A673 (cell line): Measurements from ENCODE around the gene NIP7. TPM values are rescaled to one million over a fixed set of nuclear protein-coding genes. Genes with fewer than 3 reads are reported as not detected.
"Not testable (repeated sequence)": the region's sequence is repeated elsewhere in the genome, so short reads cannot be mapped to it uniquely, and the experiment has no call there.

ENCODE experiments used
- BruUV-seq: library from RNA; stranded (reverse); fragments of 400-500 nt; replicated peaks from 2 replicates; lab custom pipeline; 2021; lab: Mats Ljungman, UMichigan
- CTCF ChIA-PET: fragments of 300-600 bp; sonication (Branson Sonifier 250); formaldehyde crosslinking; loops from one replicate; lab custom pipeline; 2022; ENCODE audit warnings: antibody characterized with exemption; lab: Charles Lee
- POLR2A ChIA-PET: fragments of 300-600 bp; sonication (Branson Sonifier 250); formaldehyde crosslinking; loops from one replicate; lab custom pipeline; 2022; ENCODE audit warnings: antibody characterized with exemption; ENCODE audit not compliant: low non-redundant PET; lab: Charles Lee
- DNase-seq: peaks from one replicate; pipeline ENCODE4 v3.0.0-alpha.2; 2015; ENCODE audit warnings: low spot score
- H3K27ac ChIP-seq: fragments of 200-600 bp; sonication (generic); 2 replicates; pipeline ENCODE4 v1.5.1; 2016; ENCODE audit warnings: mixed run types, low read depth, mild to moderate bottlenecking, mixed read lengths, antibody characterized with exemption, low read length; ENCODE audit not compliant: poor library complexity, severe bottlenecking
- H3K27me3 ChIP-seq: fragments of 200-600 bp; sonication (generic); replicated peaks from 2 replicates; pipeline ENCODE4 v1.6.1; 2017; ENCODE audit warnings: mixed run types, low read depth, mild to moderate bottlenecking, mixed read lengths, antibody characterized with exemption, low read length; ENCODE audit not compliant: insufficient read depth, poor library complexity
- H3K36me3 ChIP-seq: fragments of 200-600 bp; sonication (generic); 2 replicates; pipeline ENCODE4 v1.6.1; 2016; ENCODE audit warnings: mixed run types, mild to moderate bottlenecking, mixed read lengths, antibody characterized with exemption, low read length; ENCODE audit not compliant: insufficient read depth, poor library complexity, severe bottlenecking
- H3K4me1 ChIP-seq: fragments of 200-600 bp; sonication (generic); 2 replicates; pipeline ENCODE4 v1.6.1; 2017; ENCODE audit warnings: mixed run types, mild to moderate bottlenecking, mixed read lengths, antibody characterized with exemption, low read length; ENCODE audit not compliant: insufficient read depth, poor library complexity, severe bottlenecking
- H3K4me3 ChIP-seq: fragments of 200-600 bp; sonication (generic); 2 replicates; pipeline ENCODE4 v1.5.1; 2016; ENCODE audit warnings: low read depth, mixed run types, mild to moderate bottlenecking, mixed read lengths, low read length; ENCODE audit not compliant: poor library complexity, severe bottlenecking
- H3K9me3 ChIP-seq: fragments of 200-600 bp; sonication (generic); 2 replicates; pipeline ENCODE4 v1.6.1; 2016; ENCODE audit warnings: mixed run types, low read depth, mild to moderate bottlenecking, mixed read lengths, antibody characterized with exemption, low read length; ENCODE audit not compliant: poor library complexity, severe bottlenecking
- EZH2 ChIP-seq: fragments of 200-600 bp; sonication (generic); IDR thresholded peaks from 2 replicates; pipeline ENCODE4 v1.6.1; 2017; ENCODE audit warnings: borderline replicate concordance, low read depth, mild to moderate bottlenecking, mixed read lengths, antibody characterized with exemption, low read length; ENCODE audit not compliant: poor library complexity, severe bottlenecking
- intact Hi-C: fragments of 100-400 bp; cut with micrococcal nuclease; formaldehyde crosslinking; loops from one replicate; pipeline ENCODE4 v1.10.0; 2022; ENCODE audit not compliant: unreplicated experiment
- total RNA-seq: library from RNA; stranded (reverse); gene quantifications from 2 replicates; pipeline ENCODE4 v1.2.3, GENCODE V29; 2021
- TF ChIP-seq, protein P1 (sequence below): fragments of 300-800, 200-600 bp; sonication (generic); conservative IDR thresholded peaks from 2 replicates; pipeline ENCODE4 v1.5.1; 2017; ENCODE audit warnings: low read depth, mild to moderate bottlenecking, antibody characterized with exemption, low read length, moderate library complexity, mixed read lengths

The NIP7 gene
- total RNA-seq, 1 experiment from 2014 or later, result 66.4 TPM

DNA sequence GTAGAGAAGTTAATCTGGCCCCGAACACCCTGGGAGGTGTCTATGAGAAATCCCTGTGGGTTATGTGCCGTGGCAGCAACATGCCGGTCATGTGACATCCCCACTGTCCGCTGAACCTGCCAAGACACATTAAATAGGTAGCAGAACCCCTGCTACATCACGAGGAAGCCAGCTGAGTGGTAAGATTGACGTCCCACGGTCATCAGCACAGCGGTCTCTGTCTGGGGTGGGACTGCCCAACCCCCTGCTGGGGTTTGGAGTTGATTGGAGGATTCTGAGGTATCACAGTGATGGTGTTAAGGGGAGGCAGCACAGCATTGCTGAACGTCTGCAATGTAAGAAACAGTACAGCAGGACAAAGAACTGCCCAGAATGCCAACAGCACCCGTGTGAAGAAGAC lies 10.0 kb downstream of the NIP7 start:
- Histone ChIP-seq H3K9me3 (no peaks in the 10 kb centered on the region), H3K27me3 (no peaks in the 10 kb centered on the region), H3K27ac (no peak overlapping the region), H3K4me1 (no peaks in the 10 kb centered on the region), H3K36me3 (no peaks in the 10 kb centered on the region), H3K4me3 (no peak overlapping the region)
- intact Hi-C loops, result no loop called here
- TF ChIP-seq, protein P1, sequence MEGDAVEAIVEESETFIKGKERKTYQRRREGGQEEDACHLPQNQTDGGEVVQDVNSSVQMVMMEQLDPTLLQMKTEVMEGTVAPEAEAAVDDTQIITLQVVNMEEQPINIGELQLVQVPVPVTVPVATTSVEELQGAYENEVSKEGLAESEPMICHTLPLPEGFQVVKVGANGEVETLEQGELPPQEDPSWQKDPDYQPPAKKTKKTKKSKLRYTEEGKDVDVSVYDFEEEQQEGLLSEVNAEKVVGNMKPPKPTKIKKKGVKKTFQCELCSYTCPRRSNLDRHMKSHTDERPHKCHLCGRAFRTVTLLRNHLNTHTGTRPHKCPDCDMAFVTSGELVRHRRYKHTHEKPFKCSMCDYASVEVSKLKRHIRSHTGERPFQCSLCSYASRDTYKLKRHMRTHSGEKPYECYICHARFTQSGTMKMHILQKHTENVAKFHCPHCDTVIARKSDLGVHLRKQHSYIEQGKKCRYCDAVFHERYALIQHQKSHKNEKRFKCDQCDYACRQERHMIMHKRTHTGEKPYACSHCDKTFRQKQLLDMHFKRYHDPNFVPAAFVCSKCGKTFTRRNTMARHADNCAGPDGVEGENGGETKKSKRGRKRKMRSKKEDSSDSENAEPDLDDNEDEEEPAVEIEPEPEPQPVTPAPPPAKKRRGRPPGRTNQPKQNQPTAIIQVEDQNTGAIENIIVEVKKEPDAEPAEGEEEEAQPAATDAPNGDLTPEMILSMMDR, result no peak
- TF ChIP-seq EZH2, result no peak
- ChIA-PET CTCF (no interaction called here), POLR2A (no interaction called here)
- DNase-seq, result no peak
- no TSS peak for BruUV-seq

DNA sequence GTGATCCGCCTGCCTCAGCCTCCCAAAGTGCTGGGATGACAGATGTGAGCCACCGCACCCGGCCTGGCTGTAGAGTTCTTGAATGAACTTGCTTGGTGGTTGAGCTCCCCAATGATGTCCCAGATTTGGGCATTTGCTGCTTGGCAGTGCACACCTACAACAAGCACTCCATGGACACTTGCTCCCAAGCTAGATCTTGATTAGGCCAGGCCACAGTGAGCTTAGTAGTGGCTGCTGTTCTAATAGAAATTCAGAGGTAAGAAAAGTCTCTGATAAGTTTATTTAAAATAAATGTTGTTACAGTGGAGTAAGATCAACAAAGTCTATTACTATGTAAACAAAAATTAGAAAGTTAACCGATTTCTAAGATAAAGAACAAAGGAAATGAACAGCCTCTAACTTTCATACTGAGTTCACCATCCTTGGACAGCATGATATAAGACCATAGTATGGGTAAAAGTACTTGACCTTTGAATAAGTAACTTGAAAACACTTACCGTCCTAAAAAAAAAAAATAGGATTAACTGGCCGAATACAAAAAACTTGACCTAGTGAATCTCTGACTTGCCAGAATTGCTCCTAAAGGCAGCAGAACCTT lies 11.1 kb downstream of the NIP7 start:
- Histone ChIP-seq H3K4me3 (no peak overlapping the region), H3K27me3 (no peaks in the 10 kb centered on the region), H3K9me3 (no peaks in the 10 kb centered on the region), H3K4me1 (no peaks in the 10 kb centered on the region), H3K36me3 (no peaks in the 10 kb centered on the region), H3K27ac (no peak overlapping the region)
- no peak for TF ChIP-seq EZH2
- TF ChIP-seq, protein P1, result no peak
- intact Hi-C loops, result no loop called here
- ChIA-PET POLR2A (no interaction called here), CTCF (no interaction called here)
- no peak for DNase-seq
- no TSS peak for BruUV-seq

DNA sequence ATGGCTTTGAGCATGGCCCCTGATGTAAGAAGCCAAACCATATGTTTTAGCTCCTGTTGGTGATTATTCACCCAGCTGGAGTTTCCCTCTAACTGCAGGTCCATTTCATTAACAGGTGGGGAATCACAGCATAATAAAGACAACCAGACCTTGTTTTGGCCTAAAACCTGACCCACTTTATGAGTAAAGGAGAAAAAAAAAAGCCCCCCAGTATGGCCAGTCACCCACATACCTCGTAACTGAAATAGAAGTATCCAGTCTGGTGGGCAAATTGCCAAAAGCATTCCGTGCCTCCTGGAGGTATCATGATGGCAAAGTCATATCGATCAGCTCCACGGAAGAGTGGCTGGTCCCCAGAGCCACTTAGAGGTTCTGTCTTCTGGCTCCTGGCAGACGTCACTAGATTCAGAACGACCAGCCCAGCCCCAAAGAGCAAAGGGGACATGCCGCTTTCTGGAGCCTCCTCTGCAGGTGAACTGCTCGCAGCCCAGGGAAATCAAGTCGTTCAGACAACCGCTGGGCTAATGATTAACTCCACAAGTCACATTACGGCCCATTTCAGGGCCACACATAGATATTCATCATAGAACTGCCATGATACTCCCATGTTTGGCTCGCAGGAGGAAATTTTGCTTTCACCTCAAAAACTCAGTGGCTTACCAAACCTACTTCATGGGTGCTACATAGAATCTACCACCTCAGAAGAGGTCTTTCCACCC lies 11.9 kb downstream of the NIP7 start, which contains the start of gene TMED6:
TMED6 (minus strand) TSS at position 478 of the 719 bp plus-strand sequence; CDS start at position 445, 33 bp downstream.
- intact Hi-C loops, result no loop called here
- no TSS peak for BruUV-seq
- ChIA-PET CTCF (no interaction called here), POLR2A (no interaction called here)
- no peak for TF ChIP-seq EZH2
- TF ChIP-seq, protein P1, result no peak
- DNase-seq, result no peak
- Histone ChIP-seq H3K27me3 (no peaks in the 10 kb centered on the region), H3K36me3 (no peaks in the 10 kb centered on the region), H3K4me3 (no peak within 1 kb of the TSS), H3K4me1 (no peaks in the 10 kb centered on the region), H3K9me3 (no peaks in the 10 kb centered on the region), H3K27ac (no peak within 1 kb of the TSS)

DNA sequence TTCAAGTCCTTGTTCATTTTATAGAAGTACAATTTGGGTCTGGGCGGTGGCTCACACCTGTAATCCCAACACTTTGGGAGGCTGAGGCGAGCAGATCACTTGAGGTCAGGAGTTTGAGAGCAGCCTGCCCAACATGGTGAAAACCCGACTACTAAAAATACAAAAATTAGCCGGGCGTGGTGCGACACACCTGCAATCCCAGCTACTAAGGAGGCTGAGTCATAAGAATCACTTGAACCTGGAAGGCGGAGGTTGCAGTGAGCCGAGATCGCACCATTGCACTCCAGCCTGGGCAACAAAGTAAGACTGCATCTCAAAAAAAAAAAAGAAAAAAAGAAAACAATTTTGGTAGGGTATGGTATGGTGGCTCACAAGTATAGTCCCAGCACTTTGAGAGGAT lies 20.5 kb downstream of the NIP7 start:
- POLR2A ChIA-PET, H3K4me3 ChIP-seq, BruUV-seq, H3K27me3 ChIP-seq, intact Hi-C loops, H3K9me3 ChIP-seq, H3K27ac ChIP-seq, H3K4me1 ChIP-seq, DNase-seq, CTCF ChIA-PET: not testable (repeated sequence)
- peaks cover 16% of the 10 kb centered on the region for H3K36me3 ChIP-seq
